ENCODE data around the gene UNC5C.

Gene UNC5C

DNA sequence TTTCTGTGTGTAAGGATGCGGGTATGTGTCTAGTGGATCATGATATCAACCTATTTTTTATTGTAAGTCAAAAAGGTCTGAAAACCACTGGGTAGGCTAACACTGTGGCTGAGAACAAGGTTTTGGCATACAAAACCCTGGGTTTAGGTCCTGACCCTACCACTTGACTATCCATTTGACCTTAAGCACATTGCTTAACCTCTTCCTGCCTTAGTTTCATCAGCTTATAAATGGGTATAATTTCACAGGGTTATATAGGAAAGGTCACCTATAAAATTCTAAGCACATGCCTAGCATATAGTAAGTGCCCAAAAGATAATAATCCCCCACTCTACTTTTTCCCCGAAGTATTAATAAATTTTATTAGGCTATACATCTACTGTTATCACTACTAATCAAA, 263.0 kb downstream of the UNC5C start:
- Histone ChIP-seq H3K27me3 (no peaks in the 10 kb centered on the region), H3K27ac (no peak overlapping the region), H3K36me3 (no peaks in the 10 kb centered on the region), H3K4me1 (peaks cover 0 to 8% (median 0%) of the 10 kb centered on the region in 4 donors), H3K4me3 (no peak overlapping the region), H3K9me3 (peaks cover 0 to 3% (median 0%) of the 10 kb centered on the region in 3 donors)
- intact Hi-C loops (cut with DNase I; ENCODE audit: low total_unique reads) = no loop called here
- TF ChIP-seq, protein P1, sequence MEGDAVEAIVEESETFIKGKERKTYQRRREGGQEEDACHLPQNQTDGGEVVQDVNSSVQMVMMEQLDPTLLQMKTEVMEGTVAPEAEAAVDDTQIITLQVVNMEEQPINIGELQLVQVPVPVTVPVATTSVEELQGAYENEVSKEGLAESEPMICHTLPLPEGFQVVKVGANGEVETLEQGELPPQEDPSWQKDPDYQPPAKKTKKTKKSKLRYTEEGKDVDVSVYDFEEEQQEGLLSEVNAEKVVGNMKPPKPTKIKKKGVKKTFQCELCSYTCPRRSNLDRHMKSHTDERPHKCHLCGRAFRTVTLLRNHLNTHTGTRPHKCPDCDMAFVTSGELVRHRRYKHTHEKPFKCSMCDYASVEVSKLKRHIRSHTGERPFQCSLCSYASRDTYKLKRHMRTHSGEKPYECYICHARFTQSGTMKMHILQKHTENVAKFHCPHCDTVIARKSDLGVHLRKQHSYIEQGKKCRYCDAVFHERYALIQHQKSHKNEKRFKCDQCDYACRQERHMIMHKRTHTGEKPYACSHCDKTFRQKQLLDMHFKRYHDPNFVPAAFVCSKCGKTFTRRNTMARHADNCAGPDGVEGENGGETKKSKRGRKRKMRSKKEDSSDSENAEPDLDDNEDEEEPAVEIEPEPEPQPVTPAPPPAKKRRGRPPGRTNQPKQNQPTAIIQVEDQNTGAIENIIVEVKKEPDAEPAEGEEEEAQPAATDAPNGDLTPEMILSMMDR (IDR thresholded peaks at IDR 0.05) = no peak
- no peak for DNase-seq

DNA sequence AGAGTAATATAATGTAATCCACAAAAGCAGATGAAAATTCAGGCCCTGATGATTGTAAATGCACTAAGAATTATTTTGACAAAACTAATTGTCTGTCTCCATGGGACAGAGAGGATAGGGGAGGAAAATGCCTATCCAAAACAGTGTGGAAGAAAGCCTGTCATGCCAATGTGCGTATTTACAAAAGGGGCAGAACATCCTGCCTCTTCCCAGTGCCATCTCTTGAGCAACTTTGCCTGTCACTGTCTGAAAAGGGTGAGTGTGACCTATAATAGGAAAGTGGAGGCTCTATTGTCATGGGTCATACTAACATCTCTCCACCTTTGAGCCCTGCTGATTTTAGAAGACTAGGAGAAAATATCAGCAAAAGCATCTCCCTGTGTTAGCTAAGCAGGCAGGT, 264.1 kb downstream of the UNC5C start:
- H3K27ac ChIP-seq = no peak overlapping the region
- H3K4me1 ChIP-seq = peaks cover 0 to 3% (median 0%) of the 10 kb centered on the region in 4 donors
- intact Hi-C loops (cut with DNase I; ENCODE audit: low total_unique reads) = no loop called here
- no peak overlapping the region for H3K4me3 ChIP-seq
- TF ChIP-seq, protein P1 (IDR thresholded peaks at IDR 0.05) = no peak
- H3K36me3 ChIP-seq = no peaks in the 10 kb centered on the region
- no peaks in the 10 kb centered on the region for H3K27me3 ChIP-seq
- peaks cover 0 to 3% (median 0%) of the 10 kb centered on the region in 3 donors for H3K9me3 ChIP-seq
- no peak for DNase-seq

DNA sequence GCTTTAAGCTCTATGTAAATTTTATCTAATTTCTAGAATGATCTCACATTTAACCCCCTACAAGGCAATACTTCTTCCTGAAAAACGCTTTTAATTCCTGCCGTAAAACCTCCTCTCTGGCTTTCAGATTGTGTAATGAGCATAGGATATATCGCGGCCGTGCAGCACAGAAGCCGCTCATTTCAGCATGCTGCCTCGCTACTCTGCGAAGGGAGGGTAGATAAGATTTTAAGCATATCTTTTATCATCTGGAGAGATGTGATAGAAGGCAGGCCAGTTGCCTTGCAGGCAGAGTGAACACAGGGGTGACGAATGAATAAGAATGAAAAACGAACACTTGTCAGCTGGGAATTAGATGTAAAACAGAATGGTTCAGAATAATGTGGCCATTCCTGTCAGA, 265.5 kb downstream of the UNC5C start:
- peaks cover 0 to 3% (median 0%) of the 10 kb centered on the region in 3 donors for H3K9me3 ChIP-seq
- H3K27ac ChIP-seq = no peak overlapping the region
- no peak overlapping the region for H3K4me3 ChIP-seq
- intact Hi-C loops (cut with DNase I; ENCODE audit: low total_unique reads) = no loop called here
- no peak for DNase-seq
- H3K36me3 ChIP-seq = no peaks in the 10 kb centered on the region
- H3K27me3 ChIP-seq = no peaks in the 10 kb centered on the region
- TF ChIP-seq, protein P1 (IDR thresholded peaks at IDR 0.05) = no peak
- no peaks in the 10 kb centered on the region for H3K4me1 ChIP-seq

DNA sequence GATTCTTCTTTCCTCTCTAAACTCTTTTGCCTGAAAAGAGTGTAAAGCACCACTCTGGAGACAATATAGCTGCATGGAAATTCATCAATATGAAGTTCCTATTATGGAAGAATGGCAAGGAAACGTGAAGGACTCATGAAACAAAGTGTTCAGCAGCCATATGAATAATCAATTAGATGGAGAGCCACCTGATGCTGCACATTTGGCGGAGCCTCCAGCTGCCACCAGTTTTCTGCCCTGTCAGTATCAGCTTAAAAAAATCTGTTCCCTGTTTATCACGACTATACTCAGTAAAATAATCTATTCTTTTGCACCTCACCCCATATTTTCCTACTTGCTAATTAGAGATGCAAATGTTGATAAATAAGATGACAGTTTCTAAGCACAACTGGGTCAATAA, 276.0 kb downstream of the UNC5C start:
- DNase-seq = no peak
- no peaks in the 10 kb centered on the region for H3K27me3 ChIP-seq
- H3K4me3 ChIP-seq = no peak overlapping the region
- H3K9me3 ChIP-seq = no peaks in the 10 kb centered on the region
- TF ChIP-seq, protein P1 (IDR thresholded peaks at IDR 0.05) = no peak
- peaks cover 0 to 12% (median under 1%) of the 10 kb centered on the region in 3 donors for H3K36me3 ChIP-seq
- H3K27ac ChIP-seq = no peak overlapping the region
- intact Hi-C loops (cut with DNase I; ENCODE audit: low total_unique reads) = no loop called here
- H3K4me1 ChIP-seq = peaks cover 0 to 7% (median 0%) of the 10 kb centered on the region in 4 donors

DNA sequence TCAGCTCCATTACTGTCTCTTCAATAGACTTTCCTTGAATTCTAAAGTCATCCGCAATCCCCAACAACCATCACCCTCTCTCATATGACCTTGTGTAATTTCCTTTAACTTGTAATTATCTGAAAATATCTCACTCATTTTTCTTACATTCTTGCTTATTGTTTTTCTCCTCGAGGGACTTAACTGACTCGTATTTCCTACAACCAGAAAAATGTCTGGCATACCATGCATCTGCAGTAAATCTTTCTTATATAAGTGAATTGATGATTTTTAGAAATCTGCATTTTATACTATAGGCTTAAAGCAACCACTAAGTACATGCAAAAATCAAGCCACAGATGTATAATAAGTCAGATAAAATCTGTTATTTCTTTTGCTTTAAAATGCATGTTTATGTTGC, 276.7 kb downstream of the UNC5C start:
- Histone ChIP-seq H3K27ac (no peak overlapping the region), H3K4me3 (no peak overlapping the region), H3K4me1 (peaks cover 0 to 14% (median 0%) of the 10 kb centered on the region in 4 donors), H3K9me3 (no peaks in the 10 kb centered on the region), H3K36me3 (peaks cover 0 to 12% (median 0%) of the 10 kb centered on the region in 3 donors), H3K27me3 (no peaks in the 10 kb centered on the region)
- intact Hi-C loops (cut with DNase I; ENCODE audit: low total_unique reads) = no loop called here
- TF ChIP-seq, protein P1 (IDR thresholded peaks at IDR 0.05) = no peak
- DNase-seq = no peak
